Glomerular visceral epithelial cell (primary cell): Measurements from ENCODE around the gene OR52W1.

Source experiments
- DNase-seq: peaks from one replicate; pipeline ENCODE4 v3.0.0-alpha.2; 2016; ENCODE audit errors: extremely low spot score

Gene OR52W1, protein sequence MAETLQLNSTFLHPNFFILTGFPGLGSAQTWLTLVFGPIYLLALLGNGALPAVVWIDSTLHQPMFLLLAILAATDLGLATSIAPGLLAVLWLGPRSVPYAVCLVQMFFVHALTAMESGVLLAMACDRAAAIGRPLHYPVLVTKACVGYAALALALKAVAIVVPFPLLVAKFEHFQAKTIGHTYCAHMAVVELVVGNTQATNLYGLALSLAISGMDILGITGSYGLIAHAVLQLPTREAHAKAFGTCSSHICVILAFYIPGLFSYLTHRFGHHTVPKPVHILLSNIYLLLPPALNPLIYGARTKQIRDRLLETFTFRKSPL

DNA sequence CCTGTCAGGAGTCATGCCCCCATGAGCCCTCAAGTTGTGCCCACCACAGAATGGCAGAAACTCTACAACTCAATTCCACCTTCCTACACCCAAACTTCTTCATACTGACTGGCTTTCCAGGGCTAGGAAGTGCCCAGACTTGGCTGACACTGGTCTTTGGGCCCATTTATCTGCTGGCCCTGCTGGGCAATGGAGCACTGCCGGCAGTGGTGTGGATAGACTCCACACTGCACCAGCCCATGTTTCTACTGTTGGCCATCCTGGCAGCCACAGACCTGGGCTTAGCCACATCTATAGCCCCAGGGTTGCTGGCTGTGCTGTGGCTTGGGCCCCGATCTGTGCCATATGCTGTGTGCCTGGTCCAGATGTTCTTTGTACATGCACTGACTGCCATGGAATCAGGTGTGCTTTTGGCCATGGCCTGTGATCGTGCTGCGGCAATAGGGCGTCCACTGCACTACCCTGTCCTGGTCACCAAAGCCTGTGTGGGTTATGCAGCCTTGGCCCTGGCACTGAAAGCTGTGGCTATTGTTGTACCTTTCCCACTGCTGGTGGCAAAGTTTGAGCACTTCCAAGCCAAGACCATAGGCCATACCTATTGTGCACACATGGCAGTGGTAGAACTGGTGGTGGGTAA, at the start of gene OR52W1:
TSS of gene OR52W1 (plus strand) at position 51 of the 637 bp plus-strand sequence. CDS start at position 51, 0 bp downstream.
- no peak for DNase-seq

DNA sequence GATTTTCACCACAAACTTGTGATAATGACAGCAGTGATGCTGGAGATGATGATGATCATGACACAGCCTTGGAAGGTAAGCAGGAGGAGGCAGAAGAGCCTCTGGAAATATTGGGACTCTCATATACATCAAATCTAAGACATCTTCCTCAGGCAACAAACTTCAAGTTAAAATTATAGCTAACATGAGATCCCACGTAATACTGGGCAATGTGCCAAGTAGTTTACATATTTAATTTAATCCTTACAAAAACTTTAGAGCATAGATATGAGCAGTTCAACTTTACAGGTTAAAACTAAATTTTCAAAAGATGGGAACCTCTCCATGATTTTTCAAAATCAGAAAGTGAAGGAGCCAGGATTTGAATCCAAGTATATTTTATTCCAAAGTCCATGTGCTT, 47.9 kb upstream of the OR52W1 start:
- DNase-seq, result no peak

DNA sequence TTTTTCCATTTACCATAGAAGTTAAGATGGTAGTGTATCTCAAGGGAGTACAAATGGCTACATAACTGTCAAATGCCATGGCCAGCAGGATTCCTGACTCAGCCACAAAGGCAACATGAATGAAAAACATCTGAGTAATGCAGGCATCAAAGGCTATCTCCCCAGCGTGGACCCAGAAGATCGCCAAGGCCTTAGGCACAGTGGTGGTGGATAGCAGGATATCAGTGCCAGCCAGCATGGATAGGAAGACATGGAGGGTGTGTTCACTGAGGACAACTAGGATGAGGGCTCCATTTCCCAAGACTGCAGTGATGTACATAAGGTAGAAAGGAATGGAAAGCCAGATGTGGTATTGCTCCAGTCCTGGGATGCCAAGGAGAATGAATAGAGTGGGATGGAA, 46.9 kb upstream of the OR52W1 start:
- no peak for DNase-seq

DNA sequence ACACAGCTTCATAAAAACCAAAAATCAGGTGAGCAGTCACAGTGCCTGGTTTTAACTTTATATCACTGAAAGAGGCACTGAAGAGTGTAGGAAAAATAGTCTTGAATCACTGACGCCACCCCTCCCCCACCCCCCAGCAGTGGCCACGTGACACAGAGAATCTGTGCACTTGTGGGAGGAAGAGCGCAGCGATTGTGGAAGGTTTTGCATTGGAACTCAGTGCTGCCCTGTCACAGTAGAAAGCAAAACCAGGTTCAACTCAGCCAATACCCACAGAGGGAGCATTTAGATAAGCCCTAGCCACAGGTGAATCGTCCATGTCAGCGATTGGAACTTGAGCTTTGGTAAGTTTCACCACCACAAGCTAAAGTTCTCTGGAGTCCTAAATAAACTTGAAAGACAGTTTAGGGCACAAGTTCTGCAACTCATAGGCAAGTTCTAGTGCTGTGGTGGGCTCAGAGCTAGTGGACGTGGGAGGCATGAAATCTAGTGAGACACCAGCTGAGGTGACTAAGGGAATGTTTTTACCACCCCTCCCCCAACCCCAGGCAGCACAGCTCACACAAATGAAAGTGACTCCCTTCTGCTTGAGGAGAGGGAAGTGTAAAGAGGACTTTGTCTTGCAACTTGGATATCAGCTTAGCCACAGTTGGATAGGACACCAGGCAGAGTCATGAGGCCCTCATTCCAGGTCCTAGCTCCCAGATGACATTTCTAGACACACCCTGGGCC, 42.2 kb upstream of the OR52W1 start:
- DNase-seq, result no peak

DNA sequence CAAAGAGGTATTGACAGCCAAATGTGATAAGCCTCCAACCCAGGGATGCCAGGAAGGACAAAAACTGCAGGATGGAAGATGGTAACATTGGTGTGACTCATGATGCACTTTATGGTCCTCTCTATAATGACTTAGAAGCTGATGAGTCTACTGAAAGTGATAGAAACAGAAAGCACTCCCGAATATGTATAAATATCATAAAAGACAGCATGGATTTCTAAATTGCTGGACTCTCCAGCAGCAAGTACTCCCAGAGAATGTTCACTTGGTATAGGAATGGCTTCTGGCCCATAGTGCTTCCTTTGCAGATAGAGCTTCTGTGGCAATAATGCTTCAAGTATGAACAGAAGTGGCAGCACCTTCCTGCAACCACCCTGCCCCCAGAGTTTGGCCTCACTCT, 28.8 kb upstream of the OR52W1 start, which contains the start of gene OR52B2:
TSS of gene OR52B2 (minus strand) at position 101 of the 400 bp plus-strand sequence. CDS start at position 101, 0 bp downstream.
- DNase-seq, result no peak

DNA sequence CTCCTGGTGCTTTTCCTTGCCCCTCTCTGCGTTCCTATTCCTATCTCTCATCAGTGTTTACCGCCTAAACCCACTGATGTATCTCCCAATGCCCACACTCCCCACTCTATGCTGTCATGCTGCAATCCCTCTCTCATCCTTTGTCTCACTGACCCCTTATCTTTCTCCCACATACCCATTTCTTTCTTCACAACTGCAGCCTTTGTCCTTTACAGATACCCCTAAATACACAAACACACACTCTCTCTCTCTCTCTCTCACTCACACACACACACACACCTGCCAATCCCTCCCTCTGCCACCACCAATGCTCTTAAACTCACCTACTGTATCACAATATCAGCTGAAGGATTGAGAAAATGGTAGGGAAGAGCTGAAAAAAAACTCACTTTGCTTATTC, 23.6 kb upstream of the OR52W1 start:
- DNase-seq, result no peak

DNA sequence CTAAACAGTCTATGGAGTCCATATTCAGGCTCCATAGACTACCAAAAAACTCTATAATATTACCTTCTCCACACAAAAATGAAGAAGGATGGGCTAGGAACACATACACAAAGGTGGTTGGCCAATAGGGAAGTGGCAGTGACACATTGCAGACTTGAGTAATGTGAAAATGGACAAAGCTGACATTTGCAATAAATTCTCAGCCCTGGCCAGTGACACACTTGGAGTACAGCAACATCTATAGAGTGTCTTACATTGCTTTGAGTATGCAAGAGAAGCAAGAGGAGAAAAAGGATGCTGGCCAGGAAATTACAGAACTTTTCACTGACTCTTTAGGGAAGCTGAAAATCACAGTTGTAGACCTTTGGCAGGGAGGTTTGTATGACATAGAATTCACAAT, 7.3 kb upstream of the OR52W1 start:
- no peak for DNase-seq

DNA sequence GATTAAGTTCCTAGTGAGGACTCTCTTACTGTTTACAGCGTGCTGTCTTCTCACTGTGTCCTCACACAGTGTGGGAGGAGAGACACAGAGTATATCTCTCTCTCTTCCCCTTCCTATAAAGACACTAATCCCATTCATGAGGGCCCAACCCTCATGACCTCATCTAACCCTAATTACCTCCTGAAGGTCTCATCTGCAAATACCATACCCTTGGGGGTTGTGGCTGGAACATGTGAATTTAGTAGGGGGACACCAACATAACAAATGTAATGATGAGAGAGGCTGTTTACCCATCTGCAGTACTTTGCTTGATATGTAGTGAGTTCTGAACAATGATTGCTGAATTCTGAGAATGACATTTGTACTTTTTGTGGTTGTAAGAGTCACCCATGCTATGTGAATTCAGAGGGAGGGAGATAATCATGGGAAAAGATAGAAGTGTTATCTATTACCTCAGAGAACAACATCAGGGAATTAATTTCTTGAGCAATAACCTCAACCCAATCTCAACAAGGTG, 4.9 kb upstream of the OR52W1 start:
- no peak for DNase-seq

DNA sequence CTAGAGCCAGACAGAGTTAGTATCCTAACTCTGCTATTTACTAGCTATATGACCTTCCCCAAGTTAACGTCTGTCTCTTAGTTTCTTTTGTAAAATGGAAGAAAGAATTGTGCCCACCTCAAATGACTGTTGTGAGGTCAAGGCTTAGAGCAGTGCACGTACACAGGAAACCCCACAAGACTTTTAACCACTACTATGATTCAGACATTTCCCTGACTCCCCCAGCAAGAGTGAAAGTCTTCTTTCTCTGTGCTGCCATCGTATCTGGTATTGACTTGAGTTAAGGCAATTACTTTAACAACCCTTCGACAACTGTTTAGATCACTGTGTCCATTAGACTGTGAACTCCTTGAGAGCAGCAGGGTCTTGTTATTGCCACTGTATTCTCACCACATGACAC, 2.6 kb upstream of the OR52W1 start:
- no peak for DNase-seq

DNA sequence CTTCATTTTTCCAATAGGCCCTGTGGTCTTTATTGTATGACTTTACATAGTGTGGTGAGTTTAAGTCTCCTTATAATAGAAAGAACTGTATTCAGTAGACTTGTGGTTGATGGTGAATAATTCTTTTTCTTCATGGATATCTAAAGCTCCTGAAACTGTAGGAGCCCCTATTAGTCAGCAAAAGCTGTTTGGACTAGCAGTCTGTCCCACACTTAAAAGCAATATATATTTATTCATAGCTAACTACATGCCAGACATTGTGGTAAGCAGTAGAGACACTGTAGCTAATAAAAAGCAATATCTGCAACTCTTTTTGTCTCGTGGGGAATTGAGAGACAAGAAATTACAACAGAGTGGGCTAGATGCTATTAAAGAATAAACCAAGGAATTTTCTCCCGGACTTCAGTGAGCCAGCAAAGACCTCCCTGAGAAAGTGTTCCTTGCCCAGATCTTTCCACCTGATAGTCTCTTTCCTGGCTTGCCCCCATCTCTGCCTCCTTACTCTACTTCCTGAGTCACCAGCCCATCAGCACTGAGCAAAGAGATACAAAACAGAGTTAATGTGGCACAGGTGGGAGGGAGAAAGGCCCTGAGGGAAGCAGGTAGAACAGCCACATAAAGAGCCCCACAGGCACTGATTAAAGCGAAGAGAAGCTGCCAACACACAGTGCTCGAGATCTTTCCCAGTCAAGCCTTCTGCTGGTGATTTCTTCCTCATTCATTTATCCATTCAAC, 1.4 kb upstream of the OR52W1 start:
- DNase-seq, result no peak

DNA sequence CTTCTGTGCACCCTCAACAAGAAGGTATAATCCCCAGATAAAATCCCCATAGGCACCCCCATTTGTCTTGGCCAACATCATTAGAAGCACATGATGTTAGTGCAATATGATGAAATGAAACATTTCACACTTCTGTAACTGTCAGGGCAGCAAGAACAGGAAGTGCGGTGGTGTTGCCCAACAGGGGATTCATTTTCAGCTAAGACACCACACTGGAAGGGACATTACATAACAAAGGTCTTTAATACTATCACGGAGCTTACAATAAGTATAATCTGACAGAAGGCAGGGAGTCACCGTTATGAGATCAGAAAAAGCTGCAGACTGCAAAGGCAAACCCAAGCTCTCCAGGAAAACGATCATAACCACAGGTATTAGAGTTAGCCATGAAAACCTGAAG, 2.0 kb downstream of the OR52W1 start:
- no peak for DNase-seq

DNA sequence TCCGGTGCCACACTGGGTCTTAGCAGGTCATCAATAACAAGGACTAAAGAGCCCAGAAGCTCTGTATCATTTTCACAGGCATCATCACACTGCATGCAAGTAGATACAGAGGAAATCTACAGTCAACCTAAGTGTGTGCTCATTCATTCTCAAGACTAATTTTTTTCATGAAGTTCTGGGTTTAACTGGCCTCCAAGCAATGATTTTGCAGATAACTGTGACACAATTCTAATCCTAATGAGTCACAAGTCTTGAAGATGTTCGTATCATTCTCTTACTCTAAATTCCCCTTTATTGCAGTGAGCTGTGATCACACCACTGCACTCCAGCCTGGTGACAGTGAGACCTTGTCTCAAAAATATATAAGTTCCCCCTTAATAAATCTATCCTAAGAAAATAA, 2.5 kb downstream of the OR52W1 start:
- no peak for DNase-seq

DNA sequence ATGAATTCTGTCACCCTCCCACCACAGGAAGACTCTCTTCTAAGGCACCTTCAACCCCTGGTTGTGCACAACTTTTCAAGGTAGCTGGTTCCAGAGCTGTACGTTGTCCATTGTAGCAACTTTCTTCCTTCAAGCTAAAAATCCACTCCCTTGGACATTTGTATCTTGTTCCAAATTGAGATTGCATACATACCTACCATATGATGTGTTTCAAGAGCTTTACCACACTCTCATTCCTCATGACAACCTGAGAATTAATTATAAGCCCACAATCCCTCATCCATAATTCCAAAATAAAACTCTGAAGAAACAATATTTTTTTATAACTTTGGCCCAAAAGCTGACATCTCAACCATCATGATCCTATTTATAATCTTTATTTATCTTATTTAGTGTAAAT, 3.0 kb downstream of the OR52W1 start:
- no peak for DNase-seq

DNA sequence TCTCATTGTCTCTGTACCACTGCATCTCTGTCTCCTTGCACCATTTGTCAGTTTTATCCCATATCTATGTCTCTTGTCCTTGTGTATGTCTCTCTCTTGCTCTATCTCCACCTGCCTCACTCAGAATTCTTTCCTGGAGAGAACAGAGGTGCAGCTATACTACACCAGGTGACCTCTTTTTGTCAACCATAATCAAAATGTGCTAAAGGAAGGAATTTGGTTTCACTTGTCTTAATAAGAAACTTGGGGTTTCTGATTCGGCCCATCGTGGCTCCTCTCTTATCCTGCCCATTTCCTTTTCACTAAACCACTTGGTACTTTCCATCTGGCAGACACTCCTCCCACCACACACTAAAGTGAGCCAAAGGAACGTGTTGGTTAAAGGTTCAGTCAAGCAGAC, 4.3 kb downstream of the OR52W1 start:
- no peak for DNase-seq

DNA sequence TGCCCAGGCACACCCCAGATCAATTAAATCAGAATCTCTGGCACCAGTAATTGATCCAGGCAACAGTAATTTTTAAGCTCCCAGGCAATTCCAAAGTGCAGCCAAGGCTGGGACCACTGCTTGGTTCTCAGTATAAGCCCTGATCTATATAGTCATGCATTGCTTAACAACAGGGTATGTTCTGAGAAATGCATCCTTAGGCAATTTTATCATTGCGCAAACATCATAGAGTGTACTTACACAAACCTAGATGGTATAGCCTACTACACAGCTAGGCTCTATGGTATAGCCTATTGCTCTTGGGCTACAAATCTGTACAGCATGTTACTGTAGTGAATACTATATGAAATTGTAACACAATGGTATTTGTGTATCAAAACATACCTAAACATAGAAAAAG, 5.7 kb downstream of the OR52W1 start:
- no peak for DNase-seq

DNA sequence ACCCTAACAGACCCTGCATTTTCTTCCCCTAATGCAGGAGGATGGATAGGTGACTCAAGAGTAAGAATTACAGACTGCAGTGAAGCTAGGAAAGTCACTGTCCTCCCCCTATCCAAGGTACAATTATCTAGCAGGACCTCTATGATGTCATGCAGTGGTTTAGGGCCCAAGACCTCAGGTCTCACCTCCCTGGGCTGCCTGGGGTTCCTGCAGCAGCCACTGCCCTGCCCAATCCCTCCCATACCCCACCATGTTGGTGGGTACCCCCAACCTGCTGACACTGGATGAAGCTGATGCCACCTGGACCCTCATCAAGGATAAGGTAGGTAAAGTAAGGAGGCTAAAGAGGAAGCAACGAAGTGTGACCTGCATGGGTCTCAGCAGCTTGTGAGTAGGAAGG, 6.3 kb downstream of the OR52W1 start, which contains the start of gene C11orf42:
TSS of gene C11orf42 (plus strand) at position 192 of the 400 bp plus-strand sequence. CDS start at position 251, 59 bp downstream.
- no peak for DNase-seq

DNA sequence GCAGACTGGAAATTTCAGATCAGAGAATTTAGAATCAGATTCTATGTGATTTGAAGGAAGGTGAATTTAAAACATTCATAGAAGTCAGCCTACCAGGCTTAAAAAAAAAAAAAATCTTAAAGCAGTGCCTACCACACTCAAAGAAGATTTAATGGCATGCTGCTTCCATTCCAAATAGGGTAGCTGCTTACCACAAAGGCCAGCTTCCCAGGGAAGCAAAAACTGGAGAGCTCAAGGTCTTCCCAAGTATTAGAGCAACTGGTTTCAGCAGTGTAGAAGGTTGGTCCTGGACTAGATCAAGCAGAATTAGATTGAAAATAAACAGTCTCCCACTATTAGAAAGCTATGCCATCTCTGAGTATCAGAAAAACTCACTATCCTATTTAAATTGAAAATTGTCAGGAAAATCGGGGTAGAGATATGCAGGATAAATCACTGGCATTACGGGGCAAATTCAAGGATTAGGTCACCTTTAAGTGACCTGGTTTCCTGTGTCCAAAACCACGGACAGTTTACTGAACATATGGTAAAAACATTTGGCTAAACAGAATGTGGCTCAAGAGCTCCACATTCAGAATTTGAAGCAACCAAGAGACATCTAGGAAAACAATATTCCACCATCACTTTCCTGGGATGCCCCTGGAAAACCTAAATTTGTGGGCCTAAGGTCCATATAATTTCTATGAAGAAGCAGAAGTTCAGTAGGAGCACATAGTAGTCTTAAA, 7.6 kb downstream of the OR52W1 start:
- DNase-seq, result no peak

DNA sequence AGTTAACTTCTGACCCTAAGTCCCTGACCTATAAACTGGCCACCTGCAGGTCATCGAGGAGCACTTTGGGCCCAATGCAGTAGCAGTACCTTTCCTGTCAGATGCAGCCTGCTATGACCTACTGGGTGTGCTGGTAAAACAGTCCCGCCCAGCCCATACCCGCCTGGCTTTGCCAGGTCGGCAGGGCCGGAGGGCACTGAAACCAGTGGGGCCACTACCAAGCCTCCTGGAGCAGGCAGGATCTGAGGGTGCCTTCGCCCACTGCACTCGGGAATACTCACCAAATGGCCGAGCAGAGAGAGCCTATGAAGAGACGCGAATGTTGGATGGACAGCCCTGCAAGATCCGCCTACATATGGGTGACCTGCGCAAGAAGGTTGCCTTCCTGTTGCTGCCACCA, 10.8 kb downstream of the OR52W1 start:
- DNase-seq, result no peak

DNA sequence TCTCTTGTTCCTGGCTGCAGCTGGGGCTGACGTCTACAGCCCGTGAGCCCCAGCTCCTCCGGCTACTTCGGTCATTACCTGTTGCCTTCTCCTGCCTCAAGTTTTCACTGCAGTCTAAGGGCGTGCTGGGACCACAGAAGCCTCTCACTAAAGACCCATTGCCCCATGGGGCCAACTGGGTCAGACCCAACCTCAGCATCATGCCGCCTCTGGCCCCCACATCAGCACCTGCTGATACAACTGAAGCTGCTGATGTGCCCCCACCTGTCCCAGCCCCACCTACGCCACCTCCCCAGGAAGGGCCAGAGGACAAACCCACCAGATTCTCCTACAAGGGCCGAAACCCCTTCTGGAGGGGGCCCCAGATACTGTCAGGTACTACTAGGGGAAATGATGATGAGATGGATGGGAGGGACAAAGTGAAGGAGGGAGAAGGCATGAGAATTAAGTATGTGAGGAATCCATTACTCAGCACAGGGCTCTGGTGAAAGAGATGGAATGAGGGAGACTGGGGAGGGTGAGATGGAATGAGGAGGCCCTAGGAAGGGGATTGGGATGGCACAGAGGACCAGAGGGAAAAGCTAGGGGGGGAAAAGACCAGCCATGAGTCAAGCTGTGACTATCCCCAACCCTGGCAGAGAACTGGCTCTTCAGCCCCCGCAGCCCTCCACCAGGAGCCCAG, 11.4 kb downstream of the OR52W1 start:
- DNase-seq, result no peak

DNA sequence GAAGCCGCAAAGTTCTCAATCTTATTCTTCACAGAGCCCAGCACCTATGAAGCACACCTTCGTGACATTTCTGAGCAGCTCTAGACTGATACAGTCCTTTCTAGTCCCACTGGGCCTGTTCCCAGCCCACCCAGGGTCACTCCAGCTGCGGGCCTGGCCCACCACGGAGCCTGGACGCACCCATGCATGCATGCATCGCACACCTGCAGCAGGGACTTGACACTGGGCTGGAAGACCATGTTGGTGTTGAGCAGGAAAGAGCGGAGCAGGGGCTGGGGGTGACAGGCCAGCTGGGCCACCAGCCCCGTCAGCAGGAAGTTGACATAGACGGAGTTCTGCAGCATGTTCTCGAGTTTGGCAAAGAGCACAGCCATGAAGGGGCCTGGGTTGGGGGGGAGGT, 15.5 kb downstream of the OR52W1 start:
- no peak for DNase-seq

DNA sequence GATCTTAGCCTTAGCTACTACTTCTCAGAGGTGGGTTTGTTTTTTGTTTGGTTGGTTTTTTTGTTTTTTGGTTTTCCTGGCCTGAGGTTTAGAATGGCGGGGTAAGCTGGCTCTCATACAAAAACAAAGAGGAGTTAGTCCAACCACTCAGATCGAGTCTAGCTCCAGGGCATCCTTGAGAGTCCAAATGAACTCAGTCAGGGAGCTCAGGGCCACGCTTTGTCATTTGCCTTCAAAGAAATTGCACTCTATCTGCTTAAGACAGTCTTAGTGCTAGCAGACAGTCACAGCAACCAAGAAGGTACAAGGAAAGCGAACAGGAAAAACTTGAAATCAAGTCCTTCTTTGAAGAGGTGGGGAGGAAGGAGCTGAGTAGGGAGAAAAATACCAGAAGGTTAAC, 17.5 kb downstream of the OR52W1 start:
- no peak for DNase-seq
